GM19023 (cell line): ENCODE measurements around the gene KAT8.
"Not testable (repeated sequence)": the region's sequence is repeated elsewhere in the genome, so short reads cannot be mapped to it uniquely, and the experiment has no call there.

Experiments
- ATAC-seq: cut with Tn5 transposase; IDR thresholded peaks from one replicate; pipeline ENCODE4 v1.9.1; 2021; ENCODE audit warnings: mild to moderate bottlenecking, moderate library complexity; ENCODE audit not compliant: unreplicated experiment

KAT8 gene

DNA sequence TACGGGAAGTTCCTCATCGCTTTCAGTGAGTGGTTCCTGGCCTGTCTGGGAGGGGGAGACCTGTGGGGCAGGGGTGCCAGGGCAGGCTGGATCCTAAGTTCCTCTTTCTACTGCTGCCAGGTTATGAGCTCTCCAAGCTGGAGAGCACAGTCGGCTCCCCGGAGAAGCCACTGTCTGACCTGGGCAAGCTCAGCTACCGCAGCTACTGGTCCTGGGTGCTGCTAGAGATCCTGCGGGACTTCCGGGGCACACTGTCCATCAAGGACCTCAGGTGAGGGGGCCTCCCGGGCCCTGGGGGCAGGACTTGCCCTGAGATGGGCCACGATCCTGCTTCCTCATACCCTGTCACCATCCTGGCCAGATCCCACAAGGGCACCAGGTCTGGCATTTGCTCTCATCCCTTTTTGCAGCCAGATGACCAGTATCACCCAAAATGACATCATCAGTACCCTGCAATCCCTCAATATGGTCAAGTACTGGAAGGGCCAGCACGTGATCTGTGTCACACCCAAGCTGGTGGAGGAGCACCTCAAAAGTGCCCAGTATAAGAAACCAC lies 12.9 kb downstream of the KAT8 start:
- ATAC-seq, result no peak

DNA sequence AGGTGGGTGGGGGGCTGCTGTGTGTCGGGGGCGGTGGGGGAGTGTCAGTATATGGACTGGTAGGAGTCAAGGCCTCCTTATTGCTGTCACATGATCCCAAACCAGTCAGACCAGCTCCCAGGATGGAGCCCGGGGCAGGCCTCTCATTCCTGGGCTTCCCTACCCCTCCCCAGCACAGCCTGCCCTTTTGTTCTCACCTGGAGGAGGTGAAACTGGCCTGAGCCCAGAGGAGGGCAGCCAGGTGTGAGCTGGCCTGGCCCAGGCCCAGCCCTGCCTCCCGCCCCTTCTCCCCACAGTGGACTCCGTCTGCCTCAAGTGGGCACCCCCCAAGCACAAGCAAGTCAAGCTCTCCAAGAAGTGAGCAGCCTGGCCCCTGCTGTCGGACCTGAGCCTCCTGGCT lies 13.4 kb downstream of the KAT8 start:
- no peak for ATAC-seq

DNA sequence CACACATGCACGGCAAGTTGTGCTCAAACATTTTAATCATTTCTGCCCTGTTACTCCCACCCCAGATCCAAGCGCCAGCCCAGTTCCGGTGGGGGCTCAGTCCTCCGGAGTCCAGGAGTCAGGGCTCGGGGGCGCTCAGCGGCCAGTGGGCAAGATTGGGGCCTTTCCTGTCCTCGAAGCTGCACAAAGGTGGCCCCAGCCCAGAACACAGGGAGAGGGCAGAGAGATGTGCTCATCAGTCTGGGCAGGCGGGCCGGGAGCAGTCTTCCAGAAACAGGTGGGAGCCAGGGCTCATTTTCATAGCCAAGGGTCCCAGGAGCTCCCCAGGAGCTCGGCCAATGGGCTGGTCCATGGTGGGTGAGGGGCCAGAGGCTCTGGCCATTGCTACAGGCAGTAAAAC lies 14.0 kb downstream of the KAT8 start:
- no peak for ATAC-seq

DNA sequence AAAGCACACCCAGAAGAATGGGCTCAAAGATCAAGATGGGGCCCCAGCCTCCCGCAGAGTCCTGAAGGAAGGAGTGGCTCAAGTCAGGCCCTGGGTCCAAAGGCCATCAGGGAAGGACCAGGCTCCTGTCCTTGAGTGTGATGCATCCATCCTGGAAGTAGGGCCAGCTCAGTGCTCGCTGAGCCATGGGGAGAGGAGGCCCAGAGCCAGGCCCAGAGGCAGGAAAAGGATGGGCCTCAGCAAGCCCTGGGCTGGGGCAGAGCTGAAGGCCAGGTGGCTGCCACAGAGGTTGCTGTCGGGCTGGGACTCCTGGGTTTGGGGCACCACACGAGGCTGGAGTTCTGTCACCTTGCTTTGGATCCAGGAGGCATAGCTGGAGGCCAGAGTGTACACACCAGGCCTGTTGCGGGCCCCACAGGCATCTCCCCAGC lies 14.4 kb downstream of the KAT8 start:
- no peak for ATAC-seq

DNA sequence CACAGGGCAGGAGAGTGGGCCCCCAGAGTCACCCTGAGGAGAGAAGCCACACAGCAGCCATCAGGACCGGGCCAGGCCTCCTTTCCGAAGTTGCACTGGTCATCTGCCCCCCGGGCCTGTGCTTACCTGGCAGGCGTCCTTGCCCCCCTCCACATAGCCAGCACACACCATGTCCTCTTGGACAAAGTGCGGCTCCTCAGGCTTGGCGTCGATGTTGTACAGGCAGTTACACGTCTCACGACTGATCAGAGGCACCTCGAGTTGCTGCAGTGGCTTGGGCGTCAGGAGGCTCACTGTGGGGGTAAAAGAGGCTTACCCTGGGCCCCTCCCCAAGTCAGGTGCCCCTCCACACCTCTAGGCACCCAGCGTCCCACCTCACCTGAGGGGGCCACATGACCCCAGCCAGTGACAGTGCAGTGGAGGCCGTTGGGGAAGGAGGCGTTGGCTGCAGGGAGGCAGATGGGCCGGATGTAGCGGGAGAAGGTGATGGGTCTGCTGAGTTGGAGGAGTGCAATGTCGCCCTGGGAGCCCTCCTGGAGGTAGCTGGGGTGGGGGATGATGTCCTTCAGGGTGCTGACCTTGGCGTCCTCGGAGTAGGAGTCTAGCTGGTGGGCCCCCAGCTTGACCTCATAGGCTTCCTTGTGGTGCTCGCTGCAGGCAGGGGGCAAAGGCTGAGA lies 15.0 kb downstream of the KAT8 start:
- no peak for ATAC-seq

DNA sequence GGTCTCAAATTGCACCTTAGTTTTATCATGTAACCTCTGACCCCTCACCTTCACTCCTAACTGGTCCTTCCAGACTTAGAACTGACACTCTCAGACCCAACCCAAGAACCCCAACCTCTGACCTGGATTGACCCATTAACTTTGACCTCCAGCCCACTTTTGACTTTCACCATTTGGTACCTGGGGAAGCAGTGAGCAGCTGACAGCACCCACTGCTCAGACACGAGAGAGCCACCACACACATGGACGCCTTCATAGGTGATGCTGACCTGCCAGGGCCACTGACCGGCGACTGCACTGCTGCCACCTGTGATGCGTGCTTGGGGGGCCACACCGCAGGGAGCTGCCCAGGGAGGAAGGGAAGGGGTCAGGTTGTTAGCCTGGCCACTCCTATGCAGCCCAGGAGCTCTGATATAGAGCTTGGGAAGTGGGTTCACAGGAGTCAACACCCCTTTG lies 15.6 kb downstream of the KAT8 start:
- ATAC-seq, result no peak

DNA sequence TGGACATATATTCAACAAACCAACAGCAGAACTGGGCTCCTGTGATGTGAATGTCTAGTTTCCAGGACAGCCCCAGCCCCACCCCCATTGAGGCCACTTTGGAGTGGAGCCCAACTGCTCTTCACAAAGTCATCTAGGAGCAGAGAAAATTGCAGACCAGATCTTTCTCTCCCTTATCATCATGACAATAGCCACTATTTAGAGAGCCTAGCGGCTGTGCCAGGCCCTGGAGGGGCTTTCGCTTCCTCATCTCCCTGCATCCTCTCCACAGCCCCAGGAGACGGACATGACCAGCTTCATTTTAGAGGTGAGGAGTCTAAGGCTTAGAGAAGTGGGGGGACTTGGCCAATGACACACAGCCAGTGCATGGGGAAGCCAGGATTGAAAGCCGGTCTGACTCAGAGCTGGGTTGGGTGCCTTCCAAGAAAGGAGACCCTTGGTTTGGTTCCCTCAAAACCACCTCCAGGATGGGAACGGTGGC lies 16.7 kb downstream of the KAT8 start:
- no peak for ATAC-seq

DNA sequence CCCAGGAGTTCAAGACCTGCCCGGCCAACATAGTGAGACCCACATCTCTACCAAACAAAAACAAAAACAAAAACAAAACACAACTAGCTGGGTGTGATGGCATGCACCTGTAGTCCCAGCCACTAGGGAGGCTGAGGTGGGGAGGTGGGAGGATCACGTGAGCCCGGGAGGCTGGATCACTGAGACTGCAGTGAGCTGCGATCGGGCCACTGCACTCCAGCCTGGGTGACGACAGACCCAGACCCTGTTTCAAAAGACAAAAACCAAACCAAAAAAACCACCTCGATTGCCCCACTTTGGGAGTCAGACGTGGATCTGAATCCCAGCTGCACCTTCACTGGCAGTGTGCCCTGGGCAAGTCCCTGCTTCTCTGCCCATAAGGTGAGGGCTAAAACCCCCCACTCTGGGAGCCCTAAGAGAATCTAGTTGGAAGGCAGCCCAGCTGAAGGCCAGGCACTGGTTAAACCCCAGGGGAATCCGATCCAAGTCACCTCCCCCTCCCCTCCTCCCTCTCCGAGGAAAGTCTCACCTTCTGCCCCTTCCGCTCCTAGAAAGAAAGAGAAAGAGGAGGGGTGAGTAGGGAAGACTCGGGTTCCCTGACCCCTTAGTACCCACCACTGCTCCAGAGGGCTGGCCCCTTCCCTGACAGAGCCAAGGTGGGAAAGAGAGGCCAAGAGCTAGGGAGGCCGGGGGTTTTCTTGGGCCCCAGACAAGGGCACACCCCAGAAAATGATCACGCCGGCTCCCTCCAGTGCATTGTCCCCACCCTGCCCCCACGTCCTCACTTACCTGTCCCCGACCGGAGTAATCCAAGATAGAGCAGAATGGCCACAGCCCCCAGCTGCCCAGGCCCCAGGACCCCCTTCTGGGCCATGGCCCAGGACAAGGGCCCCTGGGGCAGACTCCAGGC lies 17.4 kb downstream of the KAT8 start:
- ATAC-seq, result no peak

DNA sequence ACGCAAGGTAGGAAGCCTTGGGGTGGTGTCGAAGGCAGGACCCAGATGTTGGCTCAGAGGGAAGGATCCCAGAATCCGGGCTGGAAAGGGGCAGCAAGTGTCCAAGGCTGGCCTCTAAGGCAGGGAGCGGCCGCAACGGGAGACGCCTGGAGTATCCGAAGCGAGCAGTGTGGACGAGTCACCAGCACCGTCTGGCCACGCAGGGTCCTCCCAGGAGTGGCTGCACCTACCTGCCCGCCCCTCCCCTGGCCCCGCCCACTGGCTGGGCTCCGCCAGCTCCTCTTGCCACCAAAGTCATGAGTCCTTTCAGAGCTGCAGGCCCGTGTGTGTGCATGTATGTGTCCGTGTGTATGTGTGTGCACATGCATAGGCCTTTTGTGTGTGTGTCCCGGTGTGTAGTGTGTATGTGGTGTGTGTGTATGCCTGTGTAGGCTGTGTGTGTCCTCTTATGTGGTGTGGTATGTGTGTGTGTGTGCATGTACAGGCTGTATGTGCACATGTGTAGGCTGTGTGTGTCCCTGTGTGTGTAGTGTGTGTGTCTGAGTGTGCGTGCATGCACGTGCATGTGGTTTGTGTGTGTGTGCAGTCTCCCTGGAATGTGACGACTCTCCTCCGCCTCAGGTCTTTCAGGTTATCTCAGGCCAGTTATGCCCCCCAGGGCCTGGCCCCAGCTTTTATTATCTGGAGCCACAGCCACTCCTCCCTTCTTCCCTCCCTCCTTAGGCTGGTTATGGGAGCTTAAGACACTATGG lies 18.2 kb downstream of the KAT8 start, which contains the start of gene PRSS8:
Gene PRSS8 (minus strand): TSS at position 193 of the 752 bp plus-strand sequence. CDS start 229 bp downstream, outside the sequence.
- ATAC-seq, result no peak

DNA sequence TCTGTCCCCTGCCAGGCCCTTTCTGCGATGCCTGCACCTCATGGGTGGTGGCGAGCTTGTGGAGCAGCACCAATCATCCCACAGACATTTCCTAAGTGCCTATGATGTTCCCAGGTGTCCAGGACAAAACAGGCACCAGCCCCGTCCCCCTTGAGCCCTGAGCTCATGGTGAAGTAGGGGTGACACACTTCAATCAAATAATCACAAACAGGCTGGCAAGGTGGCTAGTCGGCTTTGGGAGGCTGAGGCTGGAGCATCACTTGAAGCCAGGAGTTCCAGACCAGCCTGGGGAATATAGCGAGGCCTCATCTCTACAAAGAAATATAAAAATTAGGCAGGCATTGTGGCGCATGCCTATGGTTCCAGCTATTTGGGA lies 18.8 kb downstream of the KAT8 start:
- ATAC-seq, result no peak

DNA sequence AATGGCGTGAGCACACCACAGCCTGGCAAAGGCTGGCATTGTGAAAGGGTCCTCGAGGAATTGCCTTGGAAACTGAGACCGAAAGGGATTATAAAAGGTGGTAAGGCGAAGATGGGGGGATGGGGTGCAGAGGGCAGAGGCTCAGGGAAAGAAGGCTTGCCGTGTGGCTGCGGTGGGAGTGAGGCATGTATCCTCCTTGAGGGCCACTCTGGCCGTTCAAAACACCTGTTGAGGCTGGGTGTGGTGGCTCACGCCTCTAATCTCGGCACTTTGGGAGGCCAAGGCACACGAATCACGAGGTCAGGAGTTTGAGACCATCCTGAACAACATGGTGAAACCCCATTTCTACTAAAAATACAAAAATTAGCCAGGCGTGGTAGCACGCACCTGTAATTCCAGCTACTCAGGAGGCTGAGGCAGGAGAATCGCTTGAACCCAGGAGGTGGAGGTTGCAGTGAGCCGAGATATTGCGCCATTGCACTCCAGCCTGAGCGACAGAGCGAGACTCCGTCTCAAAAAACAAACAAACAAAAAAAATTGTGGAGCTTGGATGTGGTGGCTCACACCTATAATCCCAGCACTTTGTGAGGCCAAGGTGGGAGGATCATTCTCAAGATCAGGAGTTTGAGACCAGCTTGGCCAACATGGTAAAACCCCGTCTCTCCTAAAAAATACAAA lies 19.5 kb downstream of the KAT8 start:
- not testable (repeated sequence) for ATAC-seq

DNA sequence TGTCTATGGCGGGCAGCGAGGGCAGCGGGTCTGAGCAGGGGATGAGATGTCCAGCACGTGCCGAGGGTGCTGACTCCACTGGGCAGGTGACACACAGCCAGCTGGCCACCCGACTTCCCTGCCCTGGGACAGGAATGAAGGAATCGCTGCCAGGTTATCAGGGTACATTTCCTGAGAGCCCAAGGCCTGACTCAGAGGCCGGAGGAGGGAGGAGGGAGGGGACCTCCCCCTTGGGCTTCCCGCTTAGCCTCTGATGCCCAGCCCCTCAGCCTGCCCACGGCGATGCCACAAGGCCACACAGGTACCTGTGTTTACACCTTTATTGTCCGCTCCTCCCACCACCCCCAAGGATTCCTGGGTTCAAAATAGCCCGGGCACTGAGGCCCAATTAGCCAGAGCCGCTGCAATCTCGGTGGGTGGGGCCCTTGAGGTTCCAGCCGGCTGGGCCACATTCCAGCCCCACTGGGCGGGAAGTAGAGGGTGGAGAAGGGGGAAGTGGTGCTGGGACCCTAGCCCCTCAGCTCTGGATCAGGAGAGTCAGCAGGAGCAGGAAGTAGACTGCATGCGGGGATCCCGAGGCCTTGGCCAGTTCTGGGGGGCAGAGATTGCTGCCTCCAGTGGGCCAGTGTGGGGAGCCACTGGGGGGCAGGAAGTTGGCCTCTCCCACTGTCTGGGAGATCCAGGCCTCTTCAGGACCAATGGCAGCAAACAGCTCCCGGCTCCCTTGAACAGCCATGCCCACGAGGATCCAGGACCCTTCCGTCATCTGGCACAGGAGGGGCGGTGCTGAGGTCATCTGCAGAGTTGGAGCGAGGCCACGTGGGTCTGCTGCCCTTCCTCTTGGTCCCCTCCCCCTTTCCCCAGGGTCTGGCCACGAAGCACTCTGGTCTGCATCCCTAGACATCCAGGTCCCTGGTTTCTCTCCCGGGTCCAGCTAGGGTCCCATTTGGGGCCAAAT lies 21.4 kb downstream of the KAT8 start:
- no peak for ATAC-seq

DNA sequence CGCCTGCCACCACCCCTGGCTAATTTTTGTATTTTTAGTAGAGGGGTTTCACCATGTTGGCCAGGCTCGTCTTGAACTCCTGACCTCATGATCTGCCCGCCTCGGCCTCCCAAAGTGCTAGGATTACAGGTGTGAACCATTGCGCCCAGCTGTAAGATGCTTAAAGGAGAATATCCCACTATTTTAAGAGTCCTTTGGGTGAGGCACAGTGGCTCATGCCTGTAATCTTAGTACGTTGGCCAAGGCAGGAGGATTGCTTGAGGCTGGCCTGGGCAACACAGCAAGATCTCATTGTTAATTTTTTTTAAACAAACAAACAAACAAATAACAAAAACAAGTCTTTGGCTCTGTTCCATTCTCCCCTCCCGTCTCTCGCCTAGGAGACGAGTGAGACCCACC lies 23.6 kb downstream of the KAT8 start:
- not testable (repeated sequence) for ATAC-seq

DNA sequence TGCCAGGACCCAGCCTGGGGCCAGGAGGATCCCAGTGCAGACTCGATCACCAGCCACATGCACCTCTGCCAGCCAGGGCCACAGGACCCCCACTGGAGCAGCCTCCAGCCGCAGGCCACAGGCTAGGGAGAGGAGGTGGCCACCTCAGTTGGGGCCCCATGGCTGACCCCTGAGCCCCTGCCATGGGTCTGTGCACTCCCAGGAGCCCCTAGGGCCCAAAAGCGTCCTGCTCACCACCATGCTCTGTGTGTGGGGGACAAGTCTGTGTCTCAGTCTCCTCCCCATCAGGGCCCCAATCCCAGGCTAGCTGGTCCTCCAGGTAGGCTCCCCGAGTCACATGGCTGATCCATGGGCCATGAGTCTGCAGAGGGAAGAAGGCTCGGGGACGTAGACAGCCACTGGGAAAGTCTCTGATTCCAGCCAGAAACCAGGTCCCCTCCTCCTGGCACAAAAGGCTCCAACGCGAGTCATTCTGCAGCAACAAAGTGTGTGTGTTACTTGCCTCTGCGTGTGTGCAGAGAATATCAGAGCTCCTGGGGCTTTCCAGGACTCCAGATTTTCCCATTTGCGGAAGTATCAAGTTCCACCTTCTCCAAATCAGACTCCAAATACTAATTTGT lies 24.1 kb downstream of the KAT8 start:
- peak; percentile 1 for ATAC-seq

DNA sequence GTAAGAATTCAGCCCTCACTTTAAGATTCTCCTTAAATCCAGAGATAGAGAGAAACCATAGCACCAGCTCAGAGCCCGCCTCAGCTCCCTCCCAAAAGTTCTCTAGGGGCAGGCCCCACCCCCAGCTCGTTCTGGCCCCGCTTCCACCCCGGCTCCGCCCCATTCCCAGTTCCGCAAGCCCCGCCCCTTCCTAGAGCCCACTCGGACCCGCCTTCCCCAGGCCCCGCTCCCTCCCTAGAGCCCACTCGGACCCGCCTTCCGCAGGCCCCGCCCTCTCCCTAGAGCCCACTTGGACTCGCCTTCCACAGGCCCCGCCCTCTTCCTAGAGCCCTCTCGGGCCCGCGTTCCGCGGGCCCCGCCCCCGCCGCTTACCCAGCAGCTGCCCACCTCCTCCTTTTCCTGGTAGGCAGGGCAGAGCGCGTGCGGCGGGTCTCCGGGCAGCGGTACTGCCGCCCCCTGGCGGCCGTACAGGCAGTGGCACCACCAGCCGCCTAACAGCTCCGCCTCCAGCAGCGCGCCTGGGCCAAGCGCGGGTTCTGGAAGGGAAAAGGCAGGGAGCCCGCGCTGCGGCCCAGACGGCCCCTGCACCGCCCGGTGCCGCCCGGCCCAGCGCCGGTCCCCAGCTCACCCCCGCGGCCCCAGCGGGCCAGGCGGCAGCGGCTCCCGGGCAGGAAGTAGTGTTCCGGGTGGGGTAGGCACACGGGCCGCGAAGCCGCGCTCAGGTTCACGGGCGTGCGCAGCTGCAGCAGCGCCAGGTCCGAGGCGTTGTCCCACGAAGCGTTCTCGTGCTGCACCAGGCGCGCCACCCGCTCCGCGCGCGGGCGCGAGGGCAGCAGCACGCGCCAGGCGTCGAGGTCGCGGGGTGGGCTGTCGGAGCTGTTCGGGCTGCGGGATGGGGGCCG lies 24.9 kb downstream of the KAT8 start:
- ATAC-seq, result peak; percentile 87

DNA sequence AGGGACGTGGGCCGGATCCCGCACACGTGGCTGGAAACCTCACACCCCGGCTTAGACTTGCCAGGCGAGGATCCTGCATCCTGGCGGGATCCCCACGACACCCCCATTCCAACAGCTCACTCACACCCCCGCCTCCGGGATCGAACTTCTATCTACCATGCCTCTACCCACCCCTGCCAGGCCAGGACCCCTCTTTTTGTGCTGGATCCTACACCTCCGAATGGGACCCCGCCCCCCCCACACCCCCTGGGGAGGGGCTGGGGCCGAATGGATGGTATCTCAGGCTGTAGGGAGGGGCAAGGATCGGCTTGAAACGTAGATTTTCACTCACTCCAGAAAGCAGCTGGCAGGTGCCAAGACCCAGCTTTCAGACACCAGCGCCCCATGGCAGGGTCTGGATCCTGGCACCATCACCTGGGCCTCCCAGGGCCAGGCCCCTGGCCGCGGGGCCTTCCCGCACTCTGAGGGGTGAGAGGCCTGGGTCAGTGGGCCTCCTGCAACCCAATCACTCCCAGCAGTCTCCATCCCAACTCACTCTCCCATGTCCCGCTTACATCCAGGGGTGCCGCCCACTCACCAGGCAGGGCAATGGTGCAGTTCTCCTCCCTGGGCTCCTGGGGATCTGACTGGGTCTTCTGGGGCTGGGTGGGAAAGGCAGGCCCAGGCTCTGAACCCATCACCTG lies 25.7 kb downstream of the KAT8 start:
- no peak for ATAC-seq

DNA sequence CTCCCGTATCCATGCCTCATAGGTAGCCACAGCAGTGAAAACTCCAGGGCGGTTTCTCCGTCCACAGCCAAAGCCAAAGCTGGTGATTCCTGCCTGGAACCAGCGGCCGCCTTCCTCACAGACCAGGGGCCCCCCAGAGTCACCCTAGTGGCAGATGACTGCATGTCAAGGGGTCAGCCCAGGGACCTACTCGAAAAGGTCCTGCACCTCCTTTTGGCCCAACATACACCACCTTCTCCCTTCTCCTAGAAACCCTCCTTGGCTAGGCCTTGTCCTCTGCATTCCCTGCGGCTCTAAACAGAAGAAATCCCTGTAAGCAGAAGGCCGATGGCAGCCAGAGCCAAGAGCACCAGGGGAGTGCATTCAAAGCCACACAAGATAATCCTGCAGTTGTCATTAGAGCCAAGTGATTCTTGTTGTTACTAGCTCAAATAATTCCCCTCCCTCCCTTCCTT lies 26.3 kb downstream of the KAT8 start:
- no peak for ATAC-seq
